Astrocyte of the cerebellum (primary cell): ENCODE data around the gene PRM1.

Source experiments
- DNase-seq: peaks from one replicate; pipeline ENCODE4 v3.0.0-alpha.2; 2011; ENCODE audit warnings: low read depth
- H3K4me3 ChIP-seq: 2 replicates; pipeline ENCODE4 v1.5.1; 2011; ENCODE audit warnings: mild to moderate bottlenecking, low read depth, low read length, moderate library complexity
- CTCF ChIP-seq: IDR thresholded peaks from 2 replicates; pipeline ENCODE4 v1.5.1; 2012; ENCODE audit warnings: low read length, low read depth, moderate library complexity, mild to moderate bottlenecking; ENCODE audit errors: missing control alignments
- in situ Hi-C: cut with HindIII; loops from 2 replicates; pipeline ENCODE4 v1.10.0; 2017; ENCODE audit warnings: low sequenced_read_pairs

The PRM1 gene

DNA sequence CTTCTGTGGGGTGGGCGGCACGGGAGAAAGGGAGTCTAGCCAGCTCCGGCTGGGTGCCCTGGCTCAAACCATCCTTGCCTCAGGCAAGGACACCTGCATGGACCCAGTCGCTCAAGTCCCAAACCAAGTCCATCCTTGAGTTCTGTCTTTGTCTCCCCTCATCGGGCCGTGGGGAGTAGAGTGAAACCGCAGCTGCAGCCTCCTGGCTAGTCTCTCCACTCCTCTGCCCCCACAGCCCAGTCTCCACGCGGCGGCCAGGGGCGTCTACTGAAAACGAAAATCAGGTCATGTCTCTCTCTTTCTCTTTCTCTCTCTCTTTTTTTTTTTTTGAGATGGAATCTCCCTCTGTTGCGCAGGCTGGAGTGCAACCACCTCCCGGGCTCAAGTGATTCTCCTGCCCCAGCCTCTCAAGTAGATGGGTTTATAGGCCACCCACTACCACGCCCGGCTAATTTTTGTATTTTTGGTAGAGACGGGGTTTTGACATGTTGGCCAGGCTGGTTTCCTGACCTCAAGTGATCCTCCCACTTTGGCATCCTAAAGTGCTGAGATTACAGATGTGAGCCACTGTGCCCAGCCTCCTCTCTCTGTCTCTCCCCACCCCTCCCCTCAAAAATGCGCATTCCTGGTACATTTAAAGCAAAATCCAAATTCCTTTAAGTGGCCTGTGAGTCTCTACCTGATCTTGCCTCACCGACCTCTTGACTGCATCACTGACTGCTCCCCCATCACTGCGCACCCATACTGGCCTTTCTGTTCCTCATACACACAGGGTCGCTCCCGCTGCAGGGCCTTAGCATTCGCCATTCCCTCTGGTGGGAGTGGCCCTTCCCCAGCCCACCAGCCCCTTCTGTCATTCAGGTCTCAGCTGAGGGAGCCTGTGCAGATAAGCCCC, 46.4 kb upstream of the PRM1 start:
- TF ChIP-seq CTCF = no peak
- no peak for DNase-seq
- in situ Hi-C loops = no loop called here
- no peak overlapping the region for H3K4me3 ChIP-seq

DNA sequence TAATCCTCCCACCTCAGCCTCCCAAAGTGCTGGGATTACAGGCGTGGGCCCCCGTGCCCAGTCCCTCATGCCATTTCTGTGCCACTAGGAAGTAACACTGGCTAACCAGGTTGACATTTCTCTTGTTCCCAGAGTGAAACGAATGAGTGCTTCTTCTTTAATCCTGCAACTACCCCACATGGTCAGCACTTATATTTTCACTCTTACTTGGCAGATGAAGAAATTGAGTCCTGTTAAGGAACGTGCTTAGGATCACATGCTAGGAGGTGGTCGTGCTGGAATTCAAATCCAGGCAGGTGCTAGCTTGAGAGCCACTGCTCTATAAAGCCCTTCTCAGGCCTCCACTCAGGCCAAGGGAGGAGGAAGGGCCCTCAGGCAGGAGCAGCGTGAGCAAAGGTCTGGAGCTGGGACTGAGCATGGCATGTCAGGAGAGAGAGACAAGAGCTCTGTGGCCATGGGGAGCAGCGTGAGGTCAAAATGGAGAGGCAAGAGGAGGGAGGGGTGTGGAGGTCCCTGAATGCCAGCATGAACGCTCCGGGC, 45.7 kb upstream of the PRM1 start:
- no peak overlapping the region for H3K4me3 ChIP-seq
- TF ChIP-seq CTCF = no peak
- DNase-seq = no peak
- in situ Hi-C loops = no loop called here

GRCh38 chr16:11326084-11326736, 45.1 kb upstream of the PRM1 start:
- no peak for TF ChIP-seq CTCF
- in situ Hi-C loops = no loop called here
- no peak overlapping the region for H3K4me3 ChIP-seq
- no peak for DNase-seq

GRCh38 chr16:11325404-11326083, 44.4 kb upstream of the PRM1 start:
- no peak for DNase-seq
- in situ Hi-C loops = no loop called here
- H3K4me3 ChIP-seq = no peak overlapping the region
- TF ChIP-seq CTCF = no peak

- no peak for TF ChIP-seq CTCF
- in situ Hi-C loops = no loop called here
- DNase-seq = no peak
- no peak overlapping the region for H3K4me3 ChIP-seq
These were observed 42.6 kb upstream of the PRM1 start for GRCh38 chr16:11323551-11324336.

- no peak overlapping the region for H3K4me3 ChIP-seq
- no peak for DNase-seq
- no peak for TF ChIP-seq CTCF
- in situ Hi-C loops = no loop called here
These were observed 41.7 kb upstream of the PRM1 start for GRCh38 chr16:11322823-11323222.
